Uterus (tissue), 2 donors: ENCODE measurements around the gene IL1RAPL2.

Experiments used
- CTCF ChIP-seq, 4 experiments: fragments of 200-600 bp in 2 of 4; fragments of 450-650 bp in 2 of 4; sonication (generic) in 2 of 4; IDR thresholded peaks; one replicate each; pipeline ENCODE4 v1.5.1; 2016 to 2019; ENCODE audit warnings: antibody characterized with exemption in 4 of 4, mild to moderate bottlenecking in 2 of 4, moderate library complexity in 1 of 4
- POLR2A ChIP-seq, 2 donors: fragments of 450-650 bp; IDR thresholded peaks; one replicate each; pipeline ENCODE4 v1.6.1; 2016; ENCODE audit warnings: antibody characterized with exemption in 2 of 2, mild to moderate bottlenecking in 1 of 2, moderate library complexity in 1 of 2

- TF ChIP-seq CTCF (IDR thresholded peaks at IDR 0.05), result no peak
- TF ChIP-seq POLR2A (IDR thresholded peaks at IDR 0.05), result no peak
Measured at GRCh38 chrX:105267167-105267566, 701.2 kb downstream of the IL1RAPL2 start.
